GM18508 (cell line): ENCODE data around the gene PIAS2.
"Not testable (repeated sequence)": the region's sequence is repeated elsewhere in the genome, so short reads cannot be mapped to it uniquely, and the experiment has no call there.

Experiments used
- ATAC-seq: cut with Tn5 transposase; IDR thresholded peaks from one replicate; pipeline ENCODE4 v1.9.1; 2021; ENCODE audit warnings: moderate number of reproducible peaks; ENCODE audit not compliant: insufficient read depth, unreplicated experiment

The PIAS2 gene

GRCh38 chr18:46917108-46917802 is at the start of gene PIAS2, which contains the start of gene KATNAL2:
Gene PIAS2 (minus strand): TSS chr18:46917507. CDS start chr18:46917345, 162 bp downstream.
Gene KATNAL2 (plus strand): TSS chr18:46917602. CDS start chr18:46946873, 29,271 bp downstream.
- ATAC-seq, result peak; percentile 56

GRCh38 chr18:46966266-46966665 is 49.0 kb upstream of the PIAS2 start:
- not testable (repeated sequence) for ATAC-seq

GRCh38 chr18:46964579-46965293 is 47.4 kb upstream of the PIAS2 start:
- not testable (repeated sequence) for ATAC-seq

- ATAC-seq, result not testable (repeated sequence)
Observed at GRCh38 chr18:46963656-46964578, 46.6 kb upstream of the PIAS2 start.

- no peak for ATAC-seq
Observed at GRCh38 chr18:46958209-46958608, 40.9 kb upstream of the PIAS2 start.

- ATAC-seq, result no peak
Observed at GRCh38 chr18:46953195-46953594, 35.9 kb upstream of the PIAS2 start.

- no peak for ATAC-seq
Observed at GRCh38 chr18:46950064-46950656, 32.9 kb upstream of the PIAS2 start.

- peak; percentile 87 for ATAC-seq
Observed at GRCh38 chr18:46946656-46947282, 29.5 kb upstream of the PIAS2 start.

- ATAC-seq, result no peak
Observed at GRCh38 chr18:46942646-46943045, 25.3 kb upstream of the PIAS2 start.

- ATAC-seq, result no peak
Observed at GRCh38 chr18:46939998-46940571, 22.8 kb upstream of the PIAS2 start.

- ATAC-seq, result no peak
Observed at GRCh38 chr18:46939337-46939963, 22.1 kb upstream of the PIAS2 start.

GRCh38 chr18:46920653-46921052 is 3.3 kb upstream of the PIAS2 start:
- ATAC-seq, result no peak

- ATAC-seq, result no peak
Observed at GRCh38 chr18:46920067-46920466, 2.8 kb upstream of the PIAS2 start.

GRCh38 chr18:46917803-46918600 is 695 bp upstream of the PIAS2 start:
- ATAC-seq, result no peak

GRCh38 chr18:46916551-46917107 is 678 bp downstream of the PIAS2 start:
- ATAC-seq, result peak; percentile 16

GRCh38 chr18:46915800-46916550 is 1.3 kb downstream of the PIAS2 start:
- ATAC-seq, result no peak

- ATAC-seq, result no peak
Observed at GRCh38 chr18:46910856-46911255, 6.5 kb downstream of the PIAS2 start.
